Erythroblast (primary cell): ENCODE data around the gene SEC11C.

Source experiments
- GATA1 ChIP-seq: IDR thresholded peaks from 2 replicates; pipeline ENCODE4 v1.6.1; 2011; ENCODE audit warnings: low read depth, mild to moderate bottlenecking, control low read depth, low read length, moderate library complexity
- POLR2A ChIP-seq: IDR thresholded peaks from 2 replicates; pipeline ENCODE4 v1.6.1; 2011; ENCODE audit warnings: mild to moderate bottlenecking, low read length

- TF ChIP-seq POLR2A (no peak), GATA1 (no peak)
Observed at GRCh38 chr18:59180150-59180845, 40.6 kb downstream of the SEC11C start.
